Measurements from ENCODE around the gene PTPRJ. TPM values are rescaled to one million over a fixed set of nuclear protein-coding genes. Genes with fewer than 3 reads are reported as not detected.

The PTPRJ gene
- total and polyA plus RNA-seq, 2 donors (not counting 1 experiment from before 2014, with no cell fraction given): 11.2 to 20.0 TPM

- Histone ChIP-seq H2AFZ (ENCODE audit: insufficient read depth, low read depth, low read length, poor library complexity, severe bottlenecking) (no peak overlapping the region), H3K9ac (ENCODE audit: low read length) (no peak overlapping the region), H3K4me1 (ENCODE audit: control insufficient read depth in 2 of 2, insufficient read depth in 2 of 2, low read length in 2 of 2) (peaks cover 15 to 19% of the 10 kb centered on the region in 2 donors), H3K27ac (ENCODE audit: low read length in 2 of 2) (no peak overlapping the region), H3K36me3 (replicated peaks in 1 of 2; ENCODE audit: control extremely low read depth in 1 of 2, control insufficient read depth in 1 of 2, extremely low read depth in 1 of 2, insufficient read depth in 2 of 2, low read length in 1 of 2) (no peaks in the 10 kb centered on the region), H3K79me2 (ENCODE audit: control insufficient read depth, insufficient read depth, low read length) (peaks cover 76% of the 10 kb centered on the region), H3K27me3 (replicated peaks in 1 of 4; ENCODE audit: control extremely low read depth in 1 of 4, control insufficient read depth in 3 of 4, insufficient read depth in 4 of 4, low read length in 3 of 4) (no peaks in the 10 kb centered on the region), H3K9me3 (ENCODE audit: control extremely low read depth in 1 of 3, control insufficient read depth in 2 of 3, insufficient read depth in 1 of 3, low read length in 2 of 3) (peaks cover 0 to 6% (median 0%) of the 10 kb centered on the region in 3 donors), H3K4me2 (replicated peaks; ENCODE audit: low read depth, low read length, poor library complexity, severe bottlenecking) (no peak overlapping the region), H3K4me3 (ENCODE audit: control extremely low read depth in 1 of 5, extremely low read depth in 1 of 5, insufficient read depth in 1 of 5, low read depth in 2 of 5, low read length in 4 of 5) (no peak overlapping the region), H4K20me1 (ENCODE audit: control insufficient read depth, insufficient read depth, low read length, poor library complexity, severe bottlenecking) (peaks cover 5% of the 10 kb centered on the region)
- intact Hi-C loops (cut with micrococcal nuclease): no loop called here
- POLR2A ChIA-PET: interaction anchor here (0.6 kb wide), 1 partner anchor 152 kb away, joined by 3 read pairs; no protein-coding TSS in a partner anchor
- H3K27ac Mint-ChIP-seq: peak overlapping the region; percentile 17
- no peak for DNase-seq
- H3K27me3 Mint-ChIP-seq: no peaks in the 10 kb centered on the region
- no CpG with 5 or more reads among the region's 6 CpGs for WGBS (ENCODE audit: insufficient coverage)
- CTCF ChIA-PET: interaction anchor here (2.2 kb wide), 1 partner anchor 154 kb away, joined by 7 read pairs; no protein-coding TSS in a partner anchor
- no peak for ATAC-seq (ENCODE audit: low read depth)
- H3K4me3 Mint-ChIP-seq: no peak overlapping the region
- H3K4me1 Mint-ChIP-seq: peaks cover 40% of the 10 kb centered on the region
- TF ChIP-seq CTCF (IDR thresholded peaks at IDR 0.05) (no peak), EZH2 (IDR thresholded peaks at IDR 0.05; ENCODE audit: borderline replicate concordance, insufficient read depth, low read depth, low read length, poor library complexity, severe bottlenecking) (no peak)
- no peaks in the 10 kb centered on the region for H3K9me3 Mint-ChIP-seq (ENCODE audit: insufficient read depth)
Observed at GRCh38 chr11:48088682-48089050, 108.3 kb downstream of the PTPRJ start.

GRCh38 chr11:48090174-48090573 lies 109.8 kb downstream of the PTPRJ start:
- Histone ChIP-seq H3K9me3 (ENCODE audit: control extremely low read depth in 1 of 3, control insufficient read depth in 2 of 3, insufficient read depth in 1 of 3, low read length in 2 of 3) (no peaks in the 10 kb centered on the region), H2AFZ (ENCODE audit: insufficient read depth, low read depth, low read length, poor library complexity, severe bottlenecking) (no peak overlapping the region), H3K4me3 (ENCODE audit: control extremely low read depth in 1 of 5, extremely low read depth in 1 of 5, insufficient read depth in 1 of 5, low read depth in 2 of 5, low read length in 4 of 5) (no peak overlapping the region), H3K79me2 (ENCODE audit: control insufficient read depth, insufficient read depth, low read length) (peaks cover 73% of the 10 kb centered on the region), H4K20me1 (ENCODE audit: control insufficient read depth, insufficient read depth, low read length, poor library complexity, severe bottlenecking) (peaks cover 5% of the 10 kb centered on the region), H3K36me3 (replicated peaks in 1 of 2; ENCODE audit: control extremely low read depth in 1 of 2, control insufficient read depth in 1 of 2, extremely low read depth in 1 of 2, insufficient read depth in 2 of 2, low read length in 1 of 2) (no peaks in the 10 kb centered on the region), H3K4me2 (replicated peaks; ENCODE audit: low read depth, low read length, poor library complexity, severe bottlenecking) (no peak overlapping the region), H3K27me3 (replicated peaks in 1 of 4; ENCODE audit: control extremely low read depth in 1 of 4, control insufficient read depth in 3 of 4, insufficient read depth in 4 of 4, low read length in 3 of 4) (no peaks in the 10 kb centered on the region), H3K27ac (ENCODE audit: low read length in 2 of 2) (no peak overlapping the region), H3K4me1 (ENCODE audit: control insufficient read depth in 2 of 2, insufficient read depth in 2 of 2, low read length in 2 of 2) (peaks cover 15 to 23% of the 10 kb centered on the region in 2 donors), H3K9ac (ENCODE audit: low read length) (no peak overlapping the region)
- Mint-ChIP-seq H3K27me3 (no peaks in the 10 kb centered on the region), H3K27ac (no peak overlapping the region), H3K4me3 (no peak overlapping the region), H3K9me3 (ENCODE audit: insufficient read depth) (no peaks in the 10 kb centered on the region), H3K4me1 (peaks cover 50% of the 10 kb centered on the region)
- no peak for TF ChIP-seq CTCF (IDR thresholded peaks at IDR 0.05)
- no peak for TF ChIP-seq EZH2 (IDR thresholded peaks at IDR 0.05; ENCODE audit: borderline replicate concordance, insufficient read depth, low read depth, low read length, poor library complexity, severe bottlenecking)
- DNase-seq (no peak), ATAC-seq (ENCODE audit: low read depth) (no peak)
- 70% methylated on average over 6 of the region's 8 CpGs for WGBS (ENCODE audit: insufficient coverage)
- ChIA-PET CTCF (no interaction called here), POLR2A (no interaction called here)
- intact Hi-C loops (cut with micrococcal nuclease): no loop called here
